ENCODE measurements around the gene ZC3H13.

- TF ChIP-seq CTCF (IDR thresholded peaks at IDR 0.05) (no peak), POLR2AphosphoS5 (IDR thresholded peaks at IDR 0.05) (no peak)
These were observed 45.7 kb downstream of the ZC3H13 start for GRCh38 chr13:46006688-46007452.

Measured in esophagus muscularis mucosa (tissue), 3 donors.